Astrocyte (in vitro differentiated cells and primary cell): ENCODE data around the gene IGFBP5. TPM values are rescaled to one million over a fixed set of nuclear protein-coding genes. Genes with fewer than 3 reads are reported as not detected.

Experiments used
- DNase-seq: peaks from one replicate; pipeline ENCODE4 v3.0.0-alpha.2; 2010; ENCODE audit warnings: low read depth
- FAIRE-seq: peaks from 2 replicates; lab custom pipeline; 2011; peaks lifted over from hg19 to GRCh38; lab: Jason Lieb, UNC
- H2AFZ ChIP-seq: 2 replicates; pipeline ENCODE4 v1.6.0; 2012; ENCODE audit warnings: low read depth, low read length, inconsistent platforms
- H3K27ac ChIP-seq: 2 replicates; pipeline ENCODE4 v1.5.1; 2011; ENCODE audit warnings: low read depth, low read length, inconsistent platforms
- H3K27me3 ChIP-seq: 2 replicates; pipeline ENCODE4 v1.6.0; 2011; ENCODE audit warnings: low read length, inconsistent platforms; ENCODE audit not compliant: insufficient read depth
- H3K36me3 ChIP-seq: 2 replicates; pipeline ENCODE4 v1.5.1; 2011; ENCODE audit warnings: low read length, inconsistent platforms; ENCODE audit not compliant: insufficient read depth
- H3K4me1 ChIP-seq: 2 replicates; pipeline ENCODE4 v1.5.1; 2011; ENCODE audit warnings: low read length, inconsistent platforms; ENCODE audit not compliant: insufficient read depth
- H3K4me2 ChIP-seq: 2 replicates; pipeline ENCODE4 v1.6.0; 2012; ENCODE audit warnings: low read length, inconsistent platforms
- H3K4me3 ChIP-seq: 2 replicates; pipeline ENCODE4 v1.5.1; 2011; ENCODE audit warnings: low read depth, mild to moderate bottlenecking, low read length, inconsistent platforms; ENCODE audit not compliant: insufficient read depth
- H3K79me2 ChIP-seq: 2 replicates; pipeline ENCODE4 v1.6.0; 2012; ENCODE audit warnings: mild to moderate bottlenecking, low read length, inconsistent platforms; ENCODE audit not compliant: insufficient read depth
- H3K9ac ChIP-seq: 2 replicates; pipeline ENCODE4 v1.6.0; 2012; ENCODE audit warnings: mild to moderate bottlenecking, low read length, inconsistent platforms
- H3K9me3 ChIP-seq: 2 replicates; pipeline ENCODE4 v1.5.1; 2012; ENCODE audit warnings: low read depth, mild to moderate bottlenecking, low read length, inconsistent platforms; ENCODE audit not compliant: insufficient read depth
- H4K20me1 ChIP-seq: 2 replicates; pipeline ENCODE4 v1.6.0; 2012; ENCODE audit warnings: low read length, inconsistent platforms; ENCODE audit not compliant: insufficient read depth
- H3K27ac Mint-ChIP-seq: one replicate; pipeline ENCODE4 v1.8.0; 2021; ENCODE audit warnings: mild to moderate bottlenecking, mixed read lengths; ENCODE audit not compliant: unreplicated experiment
- H3K27me3 Mint-ChIP-seq: one replicate; pipeline ENCODE4 v1.8.0; 2021; ENCODE audit warnings: low read depth, mixed read lengths; ENCODE audit not compliant: unreplicated experiment
- H3K36me3 Mint-ChIP-seq: one replicate; pipeline ENCODE4 v1.8.0; 2021; ENCODE audit warnings: low read depth, mixed read lengths; ENCODE audit not compliant: unreplicated experiment
- H3K4me1 Mint-ChIP-seq: one replicate; pipeline ENCODE4 v1.8.0; 2021; ENCODE audit warnings: low read depth, mixed read lengths; ENCODE audit not compliant: unreplicated experiment
- H3K4me3 Mint-ChIP-seq: one replicate; pipeline ENCODE4 v1.8.0; 2021; ENCODE audit warnings: mild to moderate bottlenecking, moderate library complexity, mixed read lengths; ENCODE audit not compliant: unreplicated experiment
- H3K9me3 Mint-ChIP-seq: one replicate; pipeline ENCODE4 v1.8.0; 2021; ENCODE audit warnings: mild to moderate bottlenecking, mixed read lengths; ENCODE audit not compliant: unreplicated experiment
- EZH2 ChIP-seq: IDR thresholded peaks from 2 replicates; pipeline ENCODE4 v1.6.1; 2012; ENCODE audit warnings: mild to moderate bottlenecking, low read length, inconsistent platforms; ENCODE audit not compliant: insufficient read depth
- total RNA-seq: library from RNA; stranded (reverse); gene quantifications from 2 replicates; pipeline ENCODE4 v1.2.1, GENCODE V29; 2021
- TF ChIP-seq, protein P1 (sequence below): IDR thresholded peaks from 2 replicates; pipeline ENCODE4 v1.5.1; 2011; ENCODE audit warnings: low read depth, mild to moderate bottlenecking, inconsistent platforms, low read length, moderate library complexity; ENCODE audit not compliant: insufficient read depth

IGFBP5 gene
- total RNA-seq, 1 donor from 2014 or later = 422 TPM

GRCh38 chr2:216629784-216630183 lies 65.6 kb downstream of the IGFBP5 start:
- Mint-ChIP-seq H3K4me1 (peaks cover 10% of the 10 kb centered on the region), H3K36me3 (no peaks in the 10 kb centered on the region), H3K4me3 (no peak overlapping the region), H3K27ac (no peak overlapping the region), H3K27me3 (no peaks in the 10 kb centered on the region), H3K9me3 (peaks cover 2% of the 10 kb centered on the region)
- FAIRE-seq = no peak
- no peak for DNase-seq
- Histone ChIP-seq H2AFZ (no peak overlapping the region), H3K27me3 (peaks cover 7% of the 10 kb centered on the region), H3K4me2 (no peak overlapping the region), H3K27ac (no peak overlapping the region), H3K9ac (no peak overlapping the region), H3K36me3 (no peaks in the 10 kb centered on the region), H3K79me2 (peaks cover 12% of the 10 kb centered on the region), H3K4me3 (no peak overlapping the region), H3K4me1 (peaks cover 14% of the 10 kb centered on the region), H3K9me3 (no peaks in the 10 kb centered on the region), H4K20me1 (no peaks in the 10 kb centered on the region)
- TF ChIP-seq, protein P1, sequence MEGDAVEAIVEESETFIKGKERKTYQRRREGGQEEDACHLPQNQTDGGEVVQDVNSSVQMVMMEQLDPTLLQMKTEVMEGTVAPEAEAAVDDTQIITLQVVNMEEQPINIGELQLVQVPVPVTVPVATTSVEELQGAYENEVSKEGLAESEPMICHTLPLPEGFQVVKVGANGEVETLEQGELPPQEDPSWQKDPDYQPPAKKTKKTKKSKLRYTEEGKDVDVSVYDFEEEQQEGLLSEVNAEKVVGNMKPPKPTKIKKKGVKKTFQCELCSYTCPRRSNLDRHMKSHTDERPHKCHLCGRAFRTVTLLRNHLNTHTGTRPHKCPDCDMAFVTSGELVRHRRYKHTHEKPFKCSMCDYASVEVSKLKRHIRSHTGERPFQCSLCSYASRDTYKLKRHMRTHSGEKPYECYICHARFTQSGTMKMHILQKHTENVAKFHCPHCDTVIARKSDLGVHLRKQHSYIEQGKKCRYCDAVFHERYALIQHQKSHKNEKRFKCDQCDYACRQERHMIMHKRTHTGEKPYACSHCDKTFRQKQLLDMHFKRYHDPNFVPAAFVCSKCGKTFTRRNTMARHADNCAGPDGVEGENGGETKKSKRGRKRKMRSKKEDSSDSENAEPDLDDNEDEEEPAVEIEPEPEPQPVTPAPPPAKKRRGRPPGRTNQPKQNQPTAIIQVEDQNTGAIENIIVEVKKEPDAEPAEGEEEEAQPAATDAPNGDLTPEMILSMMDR = no peak
- no peak for TF ChIP-seq EZH2

DNA sequence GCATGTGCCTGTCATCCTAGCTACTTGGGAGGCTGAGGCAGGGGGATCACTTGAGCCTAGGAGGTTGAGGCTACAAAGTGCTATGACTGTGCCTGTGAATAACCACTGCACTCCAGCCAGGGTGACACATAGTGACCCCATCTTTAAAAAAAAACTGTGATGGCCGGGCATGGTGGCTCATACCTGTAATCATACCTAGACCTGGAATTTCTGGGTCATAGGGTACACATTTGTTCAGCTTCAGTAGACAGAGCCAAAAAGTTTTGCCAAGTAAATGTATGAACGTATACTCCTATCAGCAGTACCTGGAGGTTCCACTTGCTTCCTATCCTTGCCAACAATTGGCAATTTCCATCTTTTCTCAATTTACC lies 68.5 kb downstream of the IGFBP5 start:
- H4K20me1 ChIP-seq = no peaks in the 10 kb centered on the region
- H3K27ac Mint-ChIP-seq = no peak overlapping the region
- H3K27me3 Mint-ChIP-seq = no peaks in the 10 kb centered on the region
- no peaks in the 10 kb centered on the region for H3K27me3 ChIP-seq
- no peaks in the 10 kb centered on the region for H3K36me3 ChIP-seq
- no peak overlapping the region for H3K4me2 ChIP-seq
- peaks cover 2% of the 10 kb centered on the region for H3K9me3 ChIP-seq
- no peak for DNase-seq
- H3K27ac ChIP-seq = no peak overlapping the region
- H3K36me3 Mint-ChIP-seq = no peaks in the 10 kb centered on the region
- no peak overlapping the region for H3K4me3 ChIP-seq
- H3K9me3 Mint-ChIP-seq = no peaks in the 10 kb centered on the region
- FAIRE-seq = no peak
- TF ChIP-seq, protein P1 = no peak
- TF ChIP-seq EZH2 = no peak
- no peak overlapping the region for H3K4me3 Mint-ChIP-seq
- no peak overlapping the region for H3K9ac ChIP-seq
- no peaks in the 10 kb centered on the region for H3K4me1 ChIP-seq
- no peaks in the 10 kb centered on the region for H3K4me1 Mint-ChIP-seq
- H3K79me2 ChIP-seq = no peaks in the 10 kb centered on the region
- H2AFZ ChIP-seq = no peak overlapping the region

GRCh38 chr2:216626168-216626874 lies 69.0 kb downstream of the IGFBP5 start:
- Histone ChIP-seq H4K20me1 (no peaks in the 10 kb centered on the region), H3K4me1 (no peaks in the 10 kb centered on the region), H3K9ac (no peak overlapping the region), H3K79me2 (no peaks in the 10 kb centered on the region), H3K4me3 (no peak overlapping the region), H3K27ac (no peak overlapping the region), H3K9me3 (peaks cover 2% of the 10 kb centered on the region), H3K4me2 (no peak overlapping the region), H3K36me3 (no peaks in the 10 kb centered on the region), H2AFZ (no peak overlapping the region), H3K27me3 (no peaks in the 10 kb centered on the region)
- H3K27me3 Mint-ChIP-seq = no peaks in the 10 kb centered on the region
- no peaks in the 10 kb centered on the region for H3K9me3 Mint-ChIP-seq
- FAIRE-seq = no peak
- TF ChIP-seq, protein P1 = no peak
- no peak for TF ChIP-seq EZH2
- no peaks in the 10 kb centered on the region for H3K4me1 Mint-ChIP-seq
- no peaks in the 10 kb centered on the region for H3K36me3 Mint-ChIP-seq
- no peak overlapping the region for H3K27ac Mint-ChIP-seq
- no peak overlapping the region for H3K4me3 Mint-ChIP-seq
- DNase-seq = no peak
